SK-N-SH treated with all-trans-retinoic acid at 6 μM for 48 hours (cell line): Measurements from ENCODE around the gene PPP1R15B.

ENCODE experiments used
- ATAC-seq: fragments of 200-7000 bp; cut with Tn5 transposase; 3 replicates; pipeline ENCODE4 v1.9.1; 2020; ENCODE audit warnings: mild to moderate bottlenecking, moderate library complexity
- ARNTL ChIP-seq: fragments of 450-650 bp; formaldehyde crosslinking; IDR thresholded peaks from 2 replicates; pipeline ENCODE4 v1.5.0; 2020; ENCODE audit warnings: low read depth, mild to moderate bottlenecking, moderate library complexity, borderline replicate concordance
- BACH2 ChIP-seq: fragments of 250-450 bp; sonication (Bioruptor Pico); IDR thresholded peaks from 2 replicates; pipeline ENCODE4 v1.9.0; 2021; ENCODE audit warnings: mild to moderate bottlenecking, borderline replicate concordance
- CREB5 ChIP-seq: fragments of 250-450 bp; sonication (Bioruptor Pico); IDR thresholded peaks from 2 replicates; pipeline ENCODE4 v1.5.1; 2020; ENCODE audit warnings: low read depth, mild to moderate bottlenecking, moderate library complexity
- CSDC2 ChIP-seq: fragments of 250-450 bp; sonication (Bioruptor Pico); IDR thresholded peaks from 2 replicates; pipeline ENCODE4 v1.5.0; 2020; ENCODE audit warnings: mild to moderate bottlenecking, moderate library complexity
- ESRRG ChIP-seq: fragments of 250-450 bp; sonication (Bioruptor Pico); IDR thresholded peaks from 2 replicates; pipeline ENCODE4 v1.6.1; 2021; ENCODE audit warnings: mild to moderate bottlenecking
- GLIS3 ChIP-seq: fragments of 250-450 bp; sonication (Bioruptor Pico); IDR thresholded peaks from 2 replicates; pipeline ENCODE4 v1.5.0; 2020; ENCODE audit warnings: mild to moderate bottlenecking, moderate library complexity
- ISL1 ChIP-seq: fragments of 250-450 bp; sonication (Bioruptor Pico); IDR thresholded peaks from 2 replicates; pipeline ENCODE4 v2.1.2; 2022; ENCODE audit warnings: mild to moderate bottlenecking, moderate library complexity
- OSR1 ChIP-seq: fragments of 250-450 bp; sonication (Bioruptor Pico); IDR thresholded peaks from 2 replicates; pipeline ENCODE4 v1.8.0; 2022; ENCODE audit warnings: moderate library complexity, mild to moderate bottlenecking, inconsistent platforms
- PPARA ChIP-seq: fragments of 250-450 bp; sonication (Bioruptor Pico); IDR thresholded peaks from 2 replicates; pipeline ENCODE4 v1.5.0; 2020; ENCODE audit warnings: mild to moderate bottlenecking, borderline replicate concordance
- RARB ChIP-seq: fragments of 250-450 bp; sonication (Bioruptor Pico); IDR thresholded peaks from 2 replicates; pipeline ENCODE4 v1.8.0; 2021; ENCODE audit warnings: mild to moderate bottlenecking, moderate library complexity
- SNAI2 ChIP-seq: fragments of 250-450 bp; sonication (Bioruptor Pico); IDR thresholded peaks from 2 replicates; pipeline ENCODE4 v1.5.0; 2020; ENCODE audit warnings: mild to moderate bottlenecking, moderate library complexity
- TCF4 ChIP-seq: fragments of 250-450 bp; sonication (Bioruptor Pico); IDR thresholded peaks from 2 replicates; pipeline ENCODE4 v1.8.0; 2021; ENCODE audit warnings: mild to moderate bottlenecking, moderate library complexity, borderline replicate concordance
- TOX ChIP-seq: fragments of 250-450 bp; sonication (Bioruptor Pico); IDR thresholded peaks from 2 replicates; pipeline ENCODE4 v1.8.0; 2021; ENCODE audit warnings: mild to moderate bottlenecking, moderate library complexity, borderline replicate concordance
- ZC3H10 ChIP-seq: fragments of 250-450 bp; sonication (Bioruptor Pico); IDR thresholded peaks from 2 replicates; pipeline ENCODE4 v1.5.1; 2021; ENCODE audit warnings: mild to moderate bottlenecking, moderate library complexity
- ZFP3 ChIP-seq: fragments of 250-450 bp; sonication (Bioruptor Pico); IDR thresholded peaks from 2 replicates; pipeline ENCODE4 v1.5.0; 2020; ENCODE audit warnings: mild to moderate bottlenecking, moderate library complexity
- ZFP30 ChIP-seq: fragments of 450-650 bp; formaldehyde crosslinking; IDR thresholded peaks from 2 replicates; pipeline ENCODE4 v1.5.0; 2022; ENCODE audit warnings: mild to moderate bottlenecking, moderate library complexity
- ZNF565 ChIP-seq: fragments of 450-650 bp; formaldehyde crosslinking; conservative IDR thresholded peaks from 2 replicates; pipeline ENCODE4 v1.5.0; 2020; ENCODE audit warnings: low read depth, mild to moderate bottlenecking, moderate library complexity
- ZNF70 ChIP-seq: fragments of 450-650 bp; formaldehyde crosslinking; IDR thresholded peaks from 2 replicates; pipeline ENCODE4 v1.5.0; 2020; ENCODE audit warnings: mild to moderate bottlenecking, moderate library complexity
- ZNF8 ChIP-seq: fragments of 450-650 bp; formaldehyde crosslinking; IDR thresholded peaks from 2 replicates; pipeline ENCODE4 v1.5.0; 2020; ENCODE audit warnings: mild to moderate bottlenecking, moderate library complexity
- TF ChIP-seq, protein P1 (sequence below): fragments of 250-450 bp; sonication (Bioruptor Pico); IDR thresholded peaks from 2 replicates; pipeline ENCODE4 v1.5.1; 2021; ENCODE audit warnings: mild to moderate bottlenecking, moderate library complexity
- TF ChIP-seq, protein P2 (sequence below): fragments of 250-450 bp; sonication (Bioruptor Pico); IDR thresholded peaks from 2 replicates; pipeline ENCODE4 v1.5.0; 2020; ENCODE audit warnings: mild to moderate bottlenecking, moderate library complexity
- TF ChIP-seq, protein P3 (sequence below): fragments of 250-450 bp; sonication (Bioruptor Pico); IDR thresholded peaks from 2 replicates; pipeline ENCODE4 v1.8.0; 2020; ENCODE audit warnings: mild to moderate bottlenecking, moderate library complexity, borderline replicate concordance

Gene PPP1R15B

DNA sequence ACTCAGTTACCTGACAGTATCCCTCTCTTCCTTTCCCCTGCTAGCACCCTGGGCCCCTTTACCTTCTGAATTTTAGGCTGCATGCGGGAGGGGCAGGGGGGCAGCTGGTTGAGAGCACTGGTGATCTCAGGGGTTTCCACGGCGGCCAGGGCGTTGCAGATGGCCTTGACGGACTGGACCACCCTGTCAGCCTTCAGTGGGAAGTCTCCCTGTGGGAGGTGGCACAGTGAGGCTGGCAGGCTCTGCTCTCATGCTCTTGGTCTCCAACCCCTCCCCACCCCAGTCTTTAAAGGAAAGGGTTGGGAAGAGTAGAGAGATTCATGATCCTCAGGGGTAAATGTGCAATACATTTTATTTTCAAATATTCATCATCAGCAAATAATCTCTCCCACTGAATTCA lies 46.0 kb upstream of the PPP1R15B start:
- TF ChIP-seq CREB5 (CRISPR knock-in tag) (no peak), ARNTL (CRISPR knock-in tag) (no peak), ZNF8 (CRISPR knock-in tag) (no peak), PPARA (no peak), GLIS3 (CRISPR knock-in tag) (no peak), SNAI2 (no peak), OSR1 (CRISPR knock-in tag) (no peak), CSDC2 (CRISPR knock-in tag) (no peak), RARB (CRISPR knock-in tag) (no peak), ZNF565 (CRISPR knock-in tag) (no peak), ZFP30 (CRISPR knock-in tag) (no peak)
- TF ChIP-seq, protein P1, sequence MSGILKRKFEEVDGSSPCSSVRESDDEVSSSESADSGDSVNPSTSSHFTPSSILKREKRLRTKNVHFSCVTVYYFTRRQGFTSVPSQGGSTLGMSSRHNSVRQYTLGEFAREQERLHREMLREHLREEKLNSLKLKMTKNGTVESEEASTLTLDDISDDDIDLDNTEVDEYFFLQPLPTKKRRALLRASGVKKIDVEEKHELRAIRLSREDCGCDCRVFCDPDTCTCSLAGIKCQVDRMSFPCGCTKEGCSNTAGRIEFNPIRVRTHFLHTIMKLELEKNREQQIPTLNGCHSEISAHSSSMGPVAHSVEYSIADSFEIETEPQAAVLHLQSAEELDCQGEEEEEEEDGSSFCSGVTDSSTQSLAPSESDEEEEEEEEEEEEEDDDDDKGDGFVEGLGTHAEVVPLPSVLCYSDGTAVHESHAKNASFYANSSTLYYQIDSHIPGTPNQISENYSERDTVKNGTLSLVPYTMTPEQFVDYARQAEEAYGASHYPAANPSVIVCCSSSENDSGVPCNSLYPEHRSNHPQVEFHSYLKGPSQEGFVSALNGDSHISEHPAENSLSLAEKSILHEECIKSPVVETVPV (CRISPR knock-in tag), result no peak
- TF ChIP-seq, protein P2, sequence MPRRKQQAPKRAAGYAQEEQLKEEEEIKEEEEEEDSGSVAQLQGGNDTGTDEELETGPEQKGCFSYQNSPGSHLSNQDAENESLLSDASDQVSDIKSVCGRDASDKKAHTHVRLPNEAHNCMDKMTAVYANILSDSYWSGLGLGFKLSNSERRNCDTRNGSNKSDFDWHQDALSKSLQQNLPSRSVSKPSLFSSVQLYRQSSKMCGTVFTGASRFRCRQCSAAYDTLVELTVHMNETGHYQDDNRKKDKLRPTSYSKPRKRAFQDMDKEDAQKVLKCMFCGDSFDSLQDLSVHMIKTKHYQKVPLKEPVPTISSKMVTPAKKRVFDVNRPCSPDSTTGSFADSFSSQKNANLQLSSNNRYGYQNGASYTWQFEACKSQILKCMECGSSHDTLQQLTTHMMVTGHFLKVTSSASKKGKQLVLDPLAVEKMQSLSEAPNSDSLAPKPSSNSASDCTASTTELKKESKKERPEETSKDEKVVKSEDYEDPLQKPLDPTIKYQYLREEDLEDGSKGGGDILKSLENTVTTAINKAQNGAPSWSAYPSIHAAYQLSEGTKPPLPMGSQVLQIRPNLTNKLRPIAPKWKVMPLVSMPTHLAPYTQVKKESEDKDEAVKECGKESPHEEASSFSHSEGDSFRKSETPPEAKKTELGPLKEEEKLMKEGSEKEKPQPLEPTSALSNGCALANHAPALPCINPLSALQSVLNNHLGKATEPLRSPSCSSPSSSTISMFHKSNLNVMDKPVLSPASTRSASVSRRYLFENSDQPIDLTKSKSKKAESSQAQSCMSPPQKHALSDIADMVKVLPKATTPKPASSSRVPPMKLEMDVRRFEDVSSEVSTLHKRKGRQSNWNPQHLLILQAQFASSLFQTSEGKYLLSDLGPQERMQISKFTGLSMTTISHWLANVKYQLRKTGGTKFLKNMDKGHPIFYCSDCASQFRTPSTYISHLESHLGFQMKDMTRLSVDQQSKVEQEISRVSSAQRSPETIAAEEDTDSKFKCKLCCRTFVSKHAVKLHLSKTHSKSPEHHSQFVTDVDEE, result no peak
- no peak for ATAC-seq

GRCh38 chr1:204456826-204457442 lies 45.3 kb upstream of the PPP1R15B start:
- TF ChIP-seq BACH2 (CRISPR knock-in tag), result no peak
- TF ChIP-seq ZNF565 (CRISPR knock-in tag), result no peak
- TF ChIP-seq ZC3H10 (CRISPR knock-in tag), result no peak
- TF ChIP-seq ISL1, result no peak
- TF ChIP-seq ESRRG (CRISPR knock-in tag), result no peak
- TF ChIP-seq CSDC2 (CRISPR knock-in tag), result no peak
- TF ChIP-seq TOX (CRISPR knock-in tag), result no peak
- no peak for TF ChIP-seq SNAI2
- no peak for TF ChIP-seq RARB (CRISPR knock-in tag)
- no peak for TF ChIP-seq PPARA
- TF ChIP-seq, protein P2, result no peak
- TF ChIP-seq, protein P3, sequence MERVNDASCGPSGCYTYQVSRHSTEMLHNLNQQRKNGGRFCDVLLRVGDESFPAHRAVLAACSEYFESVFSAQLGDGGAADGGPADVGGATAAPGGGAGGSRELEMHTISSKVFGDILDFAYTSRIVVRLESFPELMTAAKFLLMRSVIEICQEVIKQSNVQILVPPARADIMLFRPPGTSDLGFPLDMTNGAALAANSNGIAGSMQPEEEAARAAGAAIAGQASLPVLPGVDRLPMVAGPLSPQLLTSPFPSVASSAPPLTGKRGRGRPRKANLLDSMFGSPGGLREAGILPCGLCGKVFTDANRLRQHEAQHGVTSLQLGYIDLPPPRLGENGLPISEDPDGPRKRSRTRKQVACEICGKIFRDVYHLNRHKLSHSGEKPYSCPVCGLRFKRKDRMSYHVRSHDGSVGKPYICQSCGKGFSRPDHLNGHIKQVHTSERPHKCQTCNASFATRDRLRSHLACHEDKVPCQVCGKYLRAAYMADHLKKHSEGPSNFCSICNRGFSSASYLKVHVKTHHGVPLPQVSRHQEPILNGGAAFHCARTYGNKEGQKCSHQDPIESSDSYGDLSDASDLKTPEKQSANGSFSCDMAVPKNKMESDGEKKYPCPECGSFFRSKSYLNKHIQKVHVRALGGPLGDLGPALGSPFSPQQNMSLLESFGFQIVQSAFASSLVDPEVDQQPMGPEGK, result no peak
- no peak for TF ChIP-seq ZFP30 (CRISPR knock-in tag)
- TF ChIP-seq ZFP3 (CRISPR knock-in tag), result no peak
- TF ChIP-seq ZNF70, result no peak
- no peak for TF ChIP-seq TCF4
- ATAC-seq, result no peak

DNA sequence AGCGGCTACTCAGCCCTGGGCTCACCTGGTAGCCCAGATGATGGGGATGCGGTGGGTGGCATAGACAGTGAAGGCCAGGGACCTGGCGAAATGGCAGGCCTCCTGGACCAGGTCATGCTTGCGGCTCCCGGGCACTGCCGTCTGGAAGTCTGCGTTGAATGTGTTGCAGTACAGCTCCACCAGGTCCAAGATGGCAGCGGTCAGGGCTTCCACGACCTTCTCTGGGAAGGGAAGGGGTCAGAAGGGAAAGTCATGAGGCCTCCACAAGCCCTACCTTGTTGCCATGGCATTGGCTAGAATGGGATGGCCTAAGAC lies 44.2 kb upstream of the PPP1R15B start:
- ATAC-seq, result no peak
- TF ChIP-seq, protein P1 (CRISPR knock-in tag), result no peak
- TF ChIP-seq ZNF565 (CRISPR knock-in tag), result no peak
- no peak for TF ChIP-seq ZFP3 (CRISPR knock-in tag)
- no peak for TF ChIP-seq CREB5 (CRISPR knock-in tag)
- no peak for TF ChIP-seq ZC3H10 (CRISPR knock-in tag)
- no peak for TF ChIP-seq ARNTL (CRISPR knock-in tag)
- TF ChIP-seq, protein P3, result no peak
- TF ChIP-seq TCF4, result no peak
- TF ChIP-seq TOX (CRISPR knock-in tag), result no peak
